Stomach (tissue), 9 donors: ENCODE data around the gene ACAA1. TPM values are rescaled to one million over a fixed set of nuclear protein-coding genes. Genes with fewer than 3 reads are reported as not detected.
A peak's percentile ranks its signal among the peaks of the same experiment; 100 is the strongest.
"Not testable (repeated sequence)": the region's sequence is repeated elsewhere in the genome, so short reads cannot be mapped to it uniquely, and the experiment has no call there.

Experiments used
- DNase-seq, 2 donors: peaks; one replicate each; pipeline versions ENCODE4 v3.0.0 to v3.0.0-alpha.2; 2013 to 2019
- H3K27ac ChIP-seq, 5 donors: fragments of 200-600 bp in 4 of 5; sonication (generic) in 4 of 5; one replicate each; pipeline ENCODE4 v1.5.1; 2013 to 2019; ENCODE audit warnings: mild to moderate bottlenecking in 1 of 5, moderate library complexity in 1 of 5
- H3K27me3 ChIP-seq, 3 donors: fragments of 200-600 bp; sonication (generic); one replicate each; pipeline ENCODE4 v1.5.1; 2017 to 2019; ENCODE audit warnings: mixed run types in 1 of 3
- H3K36me3 ChIP-seq, 4 donors: fragments of 200-600 bp; sonication (generic); 1 replicate in 3 of 4; 2 replicates in 1 of 4; pipeline ENCODE4 v1.5.1; 2016 to 2019
- H3K4me1 ChIP-seq, 4 donors: fragments of 200-600 bp; sonication (generic); one replicate each; pipeline ENCODE4 v1.5.1; 2016 to 2019
- H3K4me3 ChIP-seq, 4 donors: fragments of 200-600 bp; sonication (generic) in 3 of 4; one replicate each; pipeline ENCODE4 v1.5.1; 2016 to 2019; ENCODE audit warnings: mild to moderate bottlenecking in 1 of 4
- H3K9me3 ChIP-seq, 4 donors: fragments of 200-600 bp; sonication (generic); one replicate each; pipeline ENCODE4 v1.5.1; 2016 to 2019
- EP300 ChIP-seq: sonication (generic); formaldehyde crosslinking; IDR thresholded peaks from one replicate; pipeline ENCODE4 v1.6.1; 2017; ENCODE audit warnings: antibody characterized with exemption
- POLR2A ChIP-seq, 4 donors: fragments of 450-650 bp; IDR thresholded peaks; one replicate each; pipeline ENCODE4 v1.6.1; 2016; ENCODE audit warnings: antibody characterized with exemption in 4 of 4, control low read depth in 2 of 4, mild to moderate bottlenecking in 1 of 4, moderate library complexity in 1 of 4
- POLR2AphosphoS5 ChIP-seq, 3 donors: sonication (generic); formaldehyde crosslinking; IDR thresholded peaks; one replicate each; pipeline ENCODE4 v1.6.1; 2016; ENCODE audit warnings: antibody characterized with exemption in 3 of 3
- WGBS, 5 donors: extraction: QIAGEN DNeasy Blood & Tissue Kit in 3 of 5; methylation state at CpG; one replicate each; pipeline versions ENCODE4 v1.1.5 to v1.1.7; 2013 to 2018; 5-methylcytosine and 5-hydroxymethylcytosine counted together
- intact Hi-C: fragments of 100-400 bp; cut with DNase I; formaldehyde crosslinking; loops from one replicate; pipeline ENCODE4 v1.15.1; 2023; ENCODE audit warnings: low total_unique reads
- polyA plus RNA-seq, 3 donors: library from polyadenylated mRNA; stranded (reverse); fragments of 200-250 nt; gene quantifications; one replicate each; pipeline ENCODE4 v1.2.3, GENCODE V29; 2013
- total RNA-seq, 5 donors: library from RNA; depleted of rRNA; stranded (reverse); fragments of >200 nt; gene quantifications; one replicate each; pipeline versions ENCODE4 v1.1.0 to v1.2.3, GENCODE V29; 2014 to 2016
- TF ChIP-seq, protein P1 (sequence below), 7 experiments: fragments of 450-650 bp in 4 of 7; fragments of 200-600 bp in 3 of 7; sonication (generic) in 3 of 7; IDR thresholded peaks; one replicate each; pipeline ENCODE4 v1.5.1; 2016 to 2019; ENCODE audit warnings: antibody characterized with exemption in 7 of 7, control low read depth in 2 of 7, mild to moderate bottlenecking in 1 of 7
- donor health status: healthy with polysubstance abuse.
- donor health status: Bipolar disorder and iron deficiency.
- donor health status: healthy.

ACAA1 gene
- total and polyA plus RNA-seq, 8 donors: 44.2 to 249 (median 75.7) TPM

DNA sequence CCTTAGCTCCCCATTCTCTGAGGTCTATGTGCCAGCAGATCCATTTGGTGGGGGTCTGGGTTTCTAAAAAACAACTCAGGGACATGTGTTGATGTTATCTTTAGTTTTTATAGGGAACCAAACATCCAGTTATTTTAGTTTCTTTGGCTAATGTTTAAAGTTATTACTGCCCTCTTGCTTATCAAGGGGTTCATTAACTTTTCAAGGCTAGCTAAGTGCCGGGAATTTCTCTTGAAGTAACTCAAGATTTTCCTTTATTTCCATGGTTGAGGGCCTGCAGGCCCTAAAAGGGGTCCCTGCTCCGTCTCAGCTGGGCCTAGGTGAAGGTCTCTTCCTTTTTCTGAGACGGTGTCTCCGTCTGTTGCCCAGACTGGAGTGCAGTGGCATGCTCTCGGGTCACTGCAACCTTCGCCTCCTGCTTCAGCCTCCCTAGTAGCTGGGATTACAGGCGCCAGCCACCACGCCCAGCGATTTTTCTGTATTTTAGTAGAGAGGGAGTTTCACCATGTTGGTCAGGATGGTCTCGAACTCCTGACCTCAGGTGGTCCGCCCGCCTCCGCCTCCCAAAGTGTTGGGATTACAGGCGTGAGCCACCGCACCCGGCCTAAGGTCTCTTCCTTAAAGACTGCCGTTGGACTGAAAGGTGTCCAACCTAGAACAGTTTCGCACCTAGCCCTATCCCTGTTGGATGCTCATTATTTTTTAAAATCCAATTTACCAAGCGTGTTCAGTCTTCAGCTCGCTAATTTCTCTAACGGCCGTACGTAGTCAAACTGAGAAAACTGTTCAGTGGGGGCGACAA, 27.1 kb upstream of the ACAA1 start:
- peak overlapping the region; percentile 66 to 98 (median 84) for H3K4me3 ChIP-seq
- H3K27me3 ChIP-seq: no peaks in the 10 kb centered on the region
- WGBS, 5 donors: 58 to 67% (median 63%) methylated on average over 24 of the region's 24 CpGs
- no peaks in the 10 kb centered on the region for H3K9me3 ChIP-seq
- TF ChIP-seq POLR2AphosphoS5 (IDR thresholded peaks at IDR 0.05): no peak
- no peak for TF ChIP-seq POLR2A (IDR thresholded peaks at IDR 0.05)
- no peak for TF ChIP-seq EP300
- TF ChIP-seq, protein P1, sequence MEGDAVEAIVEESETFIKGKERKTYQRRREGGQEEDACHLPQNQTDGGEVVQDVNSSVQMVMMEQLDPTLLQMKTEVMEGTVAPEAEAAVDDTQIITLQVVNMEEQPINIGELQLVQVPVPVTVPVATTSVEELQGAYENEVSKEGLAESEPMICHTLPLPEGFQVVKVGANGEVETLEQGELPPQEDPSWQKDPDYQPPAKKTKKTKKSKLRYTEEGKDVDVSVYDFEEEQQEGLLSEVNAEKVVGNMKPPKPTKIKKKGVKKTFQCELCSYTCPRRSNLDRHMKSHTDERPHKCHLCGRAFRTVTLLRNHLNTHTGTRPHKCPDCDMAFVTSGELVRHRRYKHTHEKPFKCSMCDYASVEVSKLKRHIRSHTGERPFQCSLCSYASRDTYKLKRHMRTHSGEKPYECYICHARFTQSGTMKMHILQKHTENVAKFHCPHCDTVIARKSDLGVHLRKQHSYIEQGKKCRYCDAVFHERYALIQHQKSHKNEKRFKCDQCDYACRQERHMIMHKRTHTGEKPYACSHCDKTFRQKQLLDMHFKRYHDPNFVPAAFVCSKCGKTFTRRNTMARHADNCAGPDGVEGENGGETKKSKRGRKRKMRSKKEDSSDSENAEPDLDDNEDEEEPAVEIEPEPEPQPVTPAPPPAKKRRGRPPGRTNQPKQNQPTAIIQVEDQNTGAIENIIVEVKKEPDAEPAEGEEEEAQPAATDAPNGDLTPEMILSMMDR (IDR thresholded peaks at IDR 0.05): no peak
- no peak for DNase-seq
- peak overlapping the region; percentile 96 to 99 (median 97) for H3K27ac ChIP-seq
- no peaks in the 10 kb centered on the region for H3K36me3 ChIP-seq
- peaks cover 20 to 38% (median 26%) of the 10 kb centered on the region in 4 donors for H3K4me1 ChIP-seq
- intact Hi-C loops: no loop called here

DNA sequence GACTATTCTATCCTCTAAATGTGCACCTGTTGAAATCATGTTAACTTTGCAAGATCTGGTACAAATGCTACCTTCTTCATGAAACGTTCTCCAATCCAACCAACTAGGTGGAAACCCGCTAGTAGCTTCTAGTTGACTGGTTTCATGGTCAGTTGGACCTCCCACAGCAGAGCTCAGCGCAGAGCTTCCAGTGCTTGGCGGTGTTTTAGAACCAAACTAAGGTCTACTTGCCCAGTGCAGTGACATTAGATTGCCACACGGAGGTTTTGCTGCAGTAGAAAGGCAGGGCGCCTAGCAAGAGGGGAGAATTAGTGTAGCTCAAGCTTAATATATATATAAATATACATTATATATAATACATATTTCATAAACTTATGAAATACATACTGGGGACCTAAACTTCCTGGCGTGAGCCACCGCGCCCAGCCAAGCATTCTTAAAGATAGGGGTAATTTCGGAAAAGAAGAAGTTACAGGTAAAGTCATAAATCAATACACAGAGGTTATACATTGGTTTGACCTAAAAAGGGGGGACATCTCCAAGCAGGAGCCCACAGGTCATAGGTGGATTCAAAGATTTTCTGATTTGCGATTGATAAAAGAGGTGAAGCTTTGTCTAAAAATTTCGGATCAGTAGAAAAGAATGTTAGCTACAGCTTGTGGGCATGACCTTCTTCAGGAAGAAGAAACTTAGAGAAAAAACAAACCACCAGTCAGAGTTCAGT, 26.4 kb upstream of the ACAA1 start:
- Histone ChIP-seq H3K27me3 (no peaks in the 10 kb centered on the region), H3K36me3 (no peaks in the 10 kb centered on the region), H3K4me3 (no peak overlapping the region), H3K9me3 (no peaks in the 10 kb centered on the region), H3K4me1 (peaks cover 18 to 30% (median 22%) of the 10 kb centered on the region in 4 donors), H3K27ac (peak overlapping the region in 3 of 5 donors; percentile 97)
- TF ChIP-seq, protein P1 (IDR thresholded peaks at IDR 0.05): peak in 2 of 7 experiments; percentile 15 to 17
- no peak for TF ChIP-seq POLR2AphosphoS5 (IDR thresholded peaks at IDR 0.05)
- intact Hi-C loops: no loop called here
- peak in 1 of 2 donors; percentile 47 for DNase-seq
- 88 to 90% (median 89%) methylated on average over 12 of the region's 12 CpGs for WGBS, 5 donors

DNA sequence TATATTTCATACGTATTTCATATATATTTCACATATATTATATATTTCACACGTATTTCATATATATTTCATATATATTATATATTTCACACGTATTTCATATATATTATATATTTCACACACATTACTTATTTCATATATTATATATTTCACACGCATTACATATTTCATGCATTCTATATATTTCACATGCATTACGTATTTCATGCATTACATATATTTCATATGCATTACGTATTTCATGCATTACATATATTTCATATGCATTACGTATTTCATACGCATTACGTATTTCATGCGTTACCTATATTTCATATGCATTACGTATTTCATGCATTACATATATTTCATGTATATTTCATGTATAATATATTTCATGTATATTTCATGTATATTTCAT, 23.8 kb upstream of the ACAA1 start:
- 93 to 97% (median 94%) methylated on average over 11 of the region's 11 CpGs for WGBS, 5 donors

DNA sequence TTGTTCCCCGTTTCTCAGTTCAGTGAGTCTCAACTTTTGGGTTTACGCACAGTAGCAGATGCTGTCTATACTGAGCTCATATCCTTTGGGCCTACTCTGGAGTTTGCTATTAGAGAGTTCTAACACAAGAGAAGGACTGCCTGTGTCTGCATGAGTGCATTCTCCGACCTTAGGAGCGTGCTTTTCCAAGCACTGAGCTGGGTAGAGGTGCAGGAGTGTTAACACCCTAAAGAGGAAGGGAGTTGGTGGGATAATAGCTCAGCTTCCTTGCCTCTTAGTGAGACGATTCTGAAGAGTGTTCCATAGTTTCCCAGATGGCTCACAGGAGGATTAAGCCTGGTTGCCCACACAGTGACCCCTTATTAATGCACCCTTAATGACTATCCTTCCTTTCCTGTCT, 21.5 kb upstream of the ACAA1 start:
- Histone ChIP-seq H3K9me3 (no peaks in the 10 kb centered on the region), H3K27me3 (no peaks in the 10 kb centered on the region), H3K4me1 (peaks cover 0 to 14% (median 0%) of the 10 kb centered on the region in 4 donors), H3K4me3 (no peak overlapping the region), H3K27ac (no peak overlapping the region), H3K36me3 (no peaks in the 10 kb centered on the region)
- no peak for DNase-seq
- WGBS, 5 donors: 79 to 88% (median 84%) methylated on average over 5 of the region's 5 CpGs
- intact Hi-C loops: no loop called here
- TF ChIP-seq, protein P1 (IDR thresholded peaks at IDR 0.05): no peak
- no peak for TF ChIP-seq POLR2AphosphoS5 (IDR thresholded peaks at IDR 0.05)
- TF ChIP-seq EP300: no peak
- no peak for TF ChIP-seq POLR2A (IDR thresholded peaks at IDR 0.05)

More for the DNA sequence above, 23.8 kb upstream of the ACAA1 start:
- H3K27ac ChIP-seq, H3K4me3 ChIP-seq, H3K4me1 ChIP-seq, H3K9me3 ChIP-seq, DNase-seq, intact Hi-C loops, H3K27me3 ChIP-seq, H3K36me3 ChIP-seq: not testable (repeated sequence)
